Astrocyte of the cerebellum (primary cell): ENCODE measurements around the gene AIMP1.

Experiments
- DNase-seq: peaks from one replicate; pipeline ENCODE4 v3.0.0-alpha.2; 2011; ENCODE audit warnings: low read depth
- H3K4me3 ChIP-seq: 2 replicates; pipeline ENCODE4 v1.5.1; 2011; ENCODE audit warnings: mild to moderate bottlenecking, low read depth, low read length, moderate library complexity
- in situ Hi-C: cut with HindIII; loops from 2 replicates; pipeline ENCODE4 v1.10.0; 2017; ENCODE audit warnings: low sequenced_read_pairs
- TF ChIP-seq, protein P1 (sequence below): IDR thresholded peaks from 2 replicates; pipeline ENCODE4 v1.5.1; 2012; ENCODE audit warnings: low read length, low read depth, moderate library complexity, mild to moderate bottlenecking; ENCODE audit errors: missing control alignments

The AIMP1 gene

DNA sequence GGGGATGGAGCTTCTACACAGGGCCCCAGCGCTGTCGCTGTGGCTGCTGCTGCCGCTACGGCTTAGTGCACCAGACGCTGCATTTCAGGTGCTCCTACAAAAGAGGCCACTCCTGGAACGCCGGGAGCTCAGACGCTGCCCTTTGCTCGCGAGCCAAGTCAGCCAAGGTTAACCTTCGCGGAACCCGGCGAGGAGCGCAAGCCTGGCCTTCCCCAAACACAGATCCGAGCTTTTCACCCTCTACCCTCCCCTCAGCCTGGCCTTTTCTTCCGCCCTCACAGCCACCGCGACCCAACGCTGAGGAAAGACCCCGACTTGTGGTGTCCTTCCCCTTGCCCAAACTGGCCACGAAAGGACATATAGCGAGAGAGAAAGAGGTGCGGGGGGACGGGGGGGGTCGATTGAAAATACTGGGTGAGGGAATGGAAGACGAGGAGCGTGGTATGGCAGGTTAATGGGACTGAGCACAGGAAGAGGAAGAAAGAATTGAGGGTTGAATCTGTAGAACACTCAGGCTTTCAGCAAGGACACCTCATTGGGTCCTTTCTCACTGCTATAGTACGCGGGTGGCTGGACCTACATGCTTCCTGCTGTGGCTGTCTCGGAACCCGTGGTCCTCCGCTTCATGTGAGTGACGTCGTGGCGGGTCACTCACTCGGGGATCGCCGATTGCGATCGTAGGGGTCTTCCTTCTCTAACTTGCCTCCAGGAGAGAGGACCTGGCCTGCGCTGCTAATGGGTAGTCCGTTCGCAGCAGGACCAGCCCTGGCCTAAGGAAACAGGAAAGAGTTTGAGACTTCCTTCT lies at the start of gene AIMP1, which contains the start of gene TBCK:
AIMP1 (plus strand) TSS at position 583 of the 805 bp plus-strand sequence. CDS start 8,460 bp downstream, outside the sequence.
TBCK (minus strand) TSS at position 242 of the 805 bp plus-strand sequence. CDS start 7,249 bp downstream, outside the sequence.
- TF ChIP-seq, protein P1, sequence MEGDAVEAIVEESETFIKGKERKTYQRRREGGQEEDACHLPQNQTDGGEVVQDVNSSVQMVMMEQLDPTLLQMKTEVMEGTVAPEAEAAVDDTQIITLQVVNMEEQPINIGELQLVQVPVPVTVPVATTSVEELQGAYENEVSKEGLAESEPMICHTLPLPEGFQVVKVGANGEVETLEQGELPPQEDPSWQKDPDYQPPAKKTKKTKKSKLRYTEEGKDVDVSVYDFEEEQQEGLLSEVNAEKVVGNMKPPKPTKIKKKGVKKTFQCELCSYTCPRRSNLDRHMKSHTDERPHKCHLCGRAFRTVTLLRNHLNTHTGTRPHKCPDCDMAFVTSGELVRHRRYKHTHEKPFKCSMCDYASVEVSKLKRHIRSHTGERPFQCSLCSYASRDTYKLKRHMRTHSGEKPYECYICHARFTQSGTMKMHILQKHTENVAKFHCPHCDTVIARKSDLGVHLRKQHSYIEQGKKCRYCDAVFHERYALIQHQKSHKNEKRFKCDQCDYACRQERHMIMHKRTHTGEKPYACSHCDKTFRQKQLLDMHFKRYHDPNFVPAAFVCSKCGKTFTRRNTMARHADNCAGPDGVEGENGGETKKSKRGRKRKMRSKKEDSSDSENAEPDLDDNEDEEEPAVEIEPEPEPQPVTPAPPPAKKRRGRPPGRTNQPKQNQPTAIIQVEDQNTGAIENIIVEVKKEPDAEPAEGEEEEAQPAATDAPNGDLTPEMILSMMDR = no peak
- in situ Hi-C loops = no loop called here
- H3K4me3 ChIP-seq = peak within 1 kb of the TSS; percentile 86
- peak; percentile 86 for DNase-seq

DNA sequence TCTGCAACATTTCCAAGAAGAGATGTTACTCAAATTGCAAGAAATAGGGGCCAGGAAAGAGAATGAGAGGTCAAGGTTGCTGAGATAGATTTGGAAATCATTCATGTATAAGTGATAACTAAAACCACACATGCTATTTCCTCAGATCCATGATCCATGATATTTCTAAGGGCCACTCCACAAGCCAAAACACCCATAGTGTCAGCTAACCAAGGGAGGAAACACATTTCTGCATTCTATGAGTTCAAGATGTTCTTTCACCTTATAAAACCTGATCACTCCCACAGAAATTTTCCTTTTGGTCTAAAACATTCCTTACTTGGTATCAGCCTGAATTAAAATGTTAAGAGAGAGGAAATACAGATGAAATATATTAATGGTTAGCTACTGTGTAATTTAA lies 47.6 kb upstream of the AIMP1 start:
- H3K4me3 ChIP-seq = no peak overlapping the region
- in situ Hi-C loops = no loop called here
- peak; percentile 20 for DNase-seq
- TF ChIP-seq, protein P1 = no peak

DNA sequence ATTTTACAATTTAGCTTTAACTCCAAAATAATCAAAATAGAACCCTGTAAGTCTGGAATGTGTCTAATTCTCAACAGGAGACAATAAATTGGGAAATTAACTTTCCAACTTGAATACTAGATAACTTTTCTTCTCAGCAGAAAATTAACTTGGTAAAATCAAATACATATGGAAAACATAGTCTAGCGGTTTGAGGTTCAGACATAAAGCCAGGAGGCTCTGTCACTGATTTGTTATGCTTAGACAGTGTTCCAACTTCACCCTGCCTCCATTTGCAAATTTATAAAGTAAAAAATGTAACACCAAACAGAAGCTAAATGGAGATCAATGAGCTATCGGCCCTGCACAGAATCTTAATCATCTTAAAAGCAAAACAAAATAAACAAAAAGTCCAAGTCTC lies 46.6 kb upstream of the AIMP1 start:
- TF ChIP-seq, protein P1 = no peak
- in situ Hi-C loops = no loop called here
- H3K4me3 ChIP-seq = no peak overlapping the region
- DNase-seq = no peak

DNA sequence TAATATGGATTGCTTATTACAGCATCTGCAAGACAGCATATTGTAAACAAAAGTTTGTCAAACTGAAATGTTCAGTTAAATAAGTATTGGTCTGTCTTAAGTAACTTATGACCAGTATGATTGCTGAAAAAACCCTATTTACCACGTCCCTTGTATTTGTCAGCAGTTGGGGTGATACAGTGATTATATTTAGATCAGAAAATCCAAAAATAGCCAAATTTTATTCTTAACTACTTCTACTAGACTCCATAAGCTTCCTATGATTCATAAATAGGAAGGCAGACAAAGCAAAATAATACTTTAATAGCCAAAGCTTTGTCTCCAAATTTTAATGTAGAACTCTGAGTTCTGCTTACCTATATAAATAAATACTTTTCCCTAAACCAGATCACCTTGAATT lies 45.6 kb upstream of the AIMP1 start:
- no peak overlapping the region for H3K4me3 ChIP-seq
- in situ Hi-C loops = no loop called here
- no peak for DNase-seq
- TF ChIP-seq, protein P1 = no peak

DNA sequence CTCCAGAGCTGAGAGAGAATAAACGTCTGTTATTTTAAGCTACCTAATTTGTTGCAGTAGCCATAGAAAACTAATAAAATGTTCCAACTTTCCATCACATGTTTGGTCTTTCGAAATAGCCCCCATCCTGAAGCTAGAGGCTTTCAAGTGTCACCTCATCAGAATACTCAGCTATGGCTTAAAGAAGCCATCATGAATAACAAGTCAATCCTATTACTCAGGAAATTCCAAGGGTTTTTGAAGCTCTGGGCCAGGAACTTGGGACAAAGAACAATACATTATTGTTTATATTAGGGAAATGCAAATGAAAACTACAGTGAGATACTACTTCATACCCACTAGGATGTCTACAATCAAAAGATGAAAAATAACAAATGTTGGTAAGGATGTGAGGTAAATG lies 42.5 kb upstream of the AIMP1 start:
- TF ChIP-seq, protein P1 = no peak
- in situ Hi-C loops = no loop called here
- no peak for DNase-seq
- no peak overlapping the region for H3K4me3 ChIP-seq

DNA sequence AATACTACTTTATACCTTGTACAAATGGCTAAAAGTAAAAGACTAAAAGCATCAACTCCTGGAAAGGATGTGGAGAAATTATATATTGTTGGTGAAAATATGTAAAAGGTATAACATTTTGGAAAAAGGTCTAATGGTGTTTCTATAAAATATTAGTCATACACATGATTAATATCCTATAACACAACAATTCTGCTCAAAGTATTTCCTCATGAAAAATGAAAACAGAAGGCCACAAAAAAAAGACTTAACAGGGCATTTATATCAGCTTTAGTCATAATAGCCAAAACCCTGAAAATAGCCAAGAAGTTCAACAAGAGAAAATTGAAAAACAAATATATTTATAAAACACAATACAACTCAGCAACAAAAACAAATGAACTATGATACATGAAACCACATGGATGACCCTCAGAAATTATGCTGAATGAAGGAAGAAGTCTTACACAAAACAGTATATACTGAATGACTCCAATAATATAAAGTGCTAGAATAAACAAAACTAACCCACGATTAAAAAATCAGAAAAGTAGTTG lies 39.1 kb upstream of the AIMP1 start:
- H3K4me3 ChIP-seq = no peak overlapping the region
- TF ChIP-seq, protein P1 = no peak
- in situ Hi-C loops = no loop called here
- DNase-seq = no peak
